Motor neuron (in vitro differentiated cells): ENCODE measurements around the gene ARFGAP3. TPM values are rescaled to one million over a fixed set of nuclear protein-coding genes. Genes with fewer than 3 reads are reported as not detected.

Source experiments
- ATAC-seq, 8 experiments: fragments of 200-7000 bp; cut with Tn5 transposase; replicated peaks in 6 of 8; 2 replicates each; pipeline ENCODE4 v1.8.0; 2021; ENCODE audit warnings: mild to moderate bottlenecking in 8 of 8, moderate library complexity in 8 of 8
- H3K27ac ChIP-seq, 2 donors: fragments of 250-450 bp; sonication (Bioruptor Pico); 2 replicates each; pipeline ENCODE4 v1.9.0; 2021; ENCODE audit warnings: antibody characterized with exemption in 2 of 2, mild to moderate bottlenecking in 2 of 2, moderate library complexity in 1 of 2
- H3K4me1 ChIP-seq, 2 donors: fragments of 250-450 bp; sonication (Bioruptor Pico); replicated peaks in 1 of 2; 2 replicates each; pipeline ENCODE4 v1.6.1; 2021; ENCODE audit warnings: antibody characterized with exemption in 2 of 2, mild to moderate bottlenecking in 2 of 2, moderate library complexity in 1 of 2
- H3K4me3 ChIP-seq, 5 donors: fragments of 250-450 bp; sonication (Bioruptor Pico); 2 replicates each; pipeline ENCODE4 v1.9.0; 2021; ENCODE audit warnings: antibody characterized with exemption in 5 of 5, mild to moderate bottlenecking in 5 of 5, moderate library complexity in 4 of 5
- WGBS, 10 experiments: fragments of 450-650 bp; shearing (Covaris generic); methylation state at CpG; one replicate each; pipeline ENCODE4 v1.0.0; 2022; 5-methylcytosine and 5-hydroxymethylcytosine counted together
- in situ Hi-C, 9 experiments: fragments of 400-800 bp; cut with MboI; loops; one replicate each; pipeline ENCODE4 v1.15.0; 2021; ENCODE audit warnings: low sequenced_read_pairs in 9 of 9, low pct_unique_long_range_greater_than_20kb in 2 of 9; ENCODE audit not compliant: unreplicated experiment in 9 of 9
- total RNA-seq, 8 experiments: library from RNA; unstranded; fragments of 300-600 nt; gene quantifications; 2 replicates each; pipeline versions ENCODE4 v1.2.3 to v1.2.4, GENCODE V29; 2022

The ARFGAP3 gene
- total RNA-seq, 8 experiments from 2014 or later, result 22.3 to 64.2 (median 39.2) TPM

GRCh38 chr22:42868751-42869251, 11.7 kb upstream of the ARFGAP3 start:
- peaks cover 2 to 3% of the 10 kb centered on the region in 2 donors for H3K4me1 ChIP-seq
- in situ Hi-C loops, result no loop called here
- ATAC-seq, result no peak
- WGBS, 10 experiments, result 39 to 100% (median 87%) methylated on average over 1 to 8 of the region's 16 CpGs; no CpG with 5 or more reads in 6 of the 10 experiments
- no peak overlapping the region for H3K27ac ChIP-seq
- no peak overlapping the region for H3K4me3 ChIP-seq

GRCh38 chr22:42866100-42866499, 9.0 kb upstream of the ARFGAP3 start:
- no peak overlapping the region for H3K27ac ChIP-seq
- H3K4me1 ChIP-seq, result peaks cover 2 to 3% of the 10 kb centered on the region in 2 donors
- 80 to 100% (median 95%) methylated on average over 1 to 4 of the region's 7 CpGs; no CpG with 5 or more reads in 4 of the 10 experiments for WGBS, 10 experiments
- H3K4me3 ChIP-seq, result no peak overlapping the region
- in situ Hi-C loops, result no loop called here
- ATAC-seq, result no peak

GRCh38 chr22:42865536-42865935, 8.5 kb upstream of the ARFGAP3 start:
- Histone ChIP-seq H3K4me3 (no peak overlapping the region), H3K27ac (no peak overlapping the region), H3K4me1 (peaks cover 2 to 3% of the 10 kb centered on the region in 2 donors)
- WGBS, 10 experiments, result 70 to 100% (median 92%) methylated on average over 2 to 6 of the region's 8 CpGs; no CpG with 5 or more reads in 2 of the 10 experiments
- in situ Hi-C loops, result no loop called here
- no peak for ATAC-seq

GRCh38 chr22:42863349-42863961, 6.4 kb upstream of the ARFGAP3 start:
- H3K4me3 ChIP-seq, result no peak overlapping the region
- H3K4me1 ChIP-seq, result peaks cover 2 to 3% of the 10 kb centered on the region in 2 donors
- in situ Hi-C loops, result no loop called here
- H3K27ac ChIP-seq, result no peak overlapping the region
- 40 to 93% (median 83%) methylated on average over 2 to 4 of the region's 4 CpGs; no CpG with 5 or more reads in 1 of the 10 experiments for WGBS, 10 experiments
- ATAC-seq, result no peak

- no peak for ATAC-seq
Observed at GRCh38 chr22:42862045-42862734, 5.1 kb upstream of the ARFGAP3 start.

GRCh38 chr22:42860968-42861367, 3.9 kb upstream of the ARFGAP3 start:
- Histone ChIP-seq H3K4me3 (no peak overlapping the region), H3K4me1 (peaks cover 5 to 8% of the 10 kb centered on the region in 2 donors), H3K27ac (no peak overlapping the region)
- in situ Hi-C loops, result no loop called here
- WGBS, 10 experiments, result 68 to 80% (median 80%) methylated on average over 2 to 4 of the region's 4 CpGs; no CpG with 5 or more reads in 5 of the 10 experiments
- no peak for ATAC-seq

More at GRCh38 chr22:42862045-42862734, 5.1 kb upstream of the ARFGAP3 start:
- no peak overlapping the region for H3K4me3 ChIP-seq
- 68 to 100% (median 98%) methylated on average over 2 to 5 of the region's 7 CpGs; no CpG with 5 or more reads in 1 of the 10 experiments for WGBS, 10 experiments
- in situ Hi-C loops, result no loop called here
- H3K27ac ChIP-seq, result no peak overlapping the region
- peaks cover 5 to 8% of the 10 kb centered on the region in 2 donors for H3K4me1 ChIP-seq

- Histone ChIP-seq H3K4me3 (peak overlapping the region in 3 of 5 donors; percentile 69 to 73 (median 70)), H3K27ac (peak overlapping the region in 1 of 2 donors; percentile 98), H3K4me1 (peaks cover 15% of the 10 kb centered on the region in 2 donors)
- WGBS, 10 experiments, result 86 to 100% (median 98%) methylated on average over 1 to 14 of the region's 14 CpGs; no CpG with 5 or more reads in 1 of the 10 experiments
- ATAC-seq, result no peak
- in situ Hi-C loops, result no loop called here
Observed at GRCh38 chr22:42857845-42858481, 890 bp upstream of the ARFGAP3 start.

- peaks cover 15% of the 10 kb centered on the region in 2 donors for H3K4me1 ChIP-seq
- ATAC-seq, result peak; percentile 13 to 51 (median 40)
- peak overlapping the region; percentile 67 to 73 (median 70) for H3K4me3 ChIP-seq
- peak overlapping the region; percentile 96 to 98 for H3K27ac ChIP-seq
- 0 to 5% (median 0%) methylated on average over 1 to 10 of the region's 44 CpGs; no CpG with 5 or more reads in 1 of the 10 experiments for WGBS, 10 experiments
- in situ Hi-C loops, result no loop called here
Observed at GRCh38 chr22:42856179-42856864, 751 bp downstream of the ARFGAP3 start.

- in situ Hi-C loops, result no loop called here
- no peak for ATAC-seq
- Histone ChIP-seq H3K4me1 (peaks cover 15% of the 10 kb centered on the region in 2 donors), H3K27ac (peak overlapping the region; percentile 96 to 98), H3K4me3 (peak overlapping the region; percentile 67 to 73 (median 70))
- WGBS, 10 experiments, result 10 to 60% (median 43%) methylated on average over 1 to 4 of the region's 4 CpGs; no CpG with 5 or more reads in 1 of the 10 experiments
Observed at GRCh38 chr22:42855721-42856120, 1.4 kb downstream of the ARFGAP3 start.

- no peak for ATAC-seq
- 17 to 100% (median 69%) methylated on average over 1 to 8 of the region's 8 CpGs; no CpG with 5 or more reads in 1 of the 10 experiments for WGBS, 10 experiments
- in situ Hi-C loops, result no loop called here
- H3K4me1 ChIP-seq, result peaks cover 15% of the 10 kb centered on the region in 2 donors
- H3K4me3 ChIP-seq, result peak overlapping the region in 4 of 5 donors; percentile 69 to 73 (median 70)
- H3K27ac ChIP-seq, result peak overlapping the region in 1 of 2 donors; percentile 98
Observed at GRCh38 chr22:42855211-42855610, 1.9 kb downstream of the ARFGAP3 start.

GRCh38 chr22:42848941-42849550, 8.0 kb downstream of the ARFGAP3 start:
- 71 to 94% (median 90%) methylated on average over 2 to 5 of the region's 5 CpGs; no CpG with 5 or more reads in 2 of the 10 experiments for WGBS, 10 experiments
- Histone ChIP-seq H3K4me3 (no peak overlapping the region), H3K27ac (no peak overlapping the region), H3K4me1 (no peaks in the 10 kb centered on the region)
- ATAC-seq, result no peak
- in situ Hi-C loops, result no loop called here

- ATAC-seq, result no peak
Observed at GRCh38 chr22:42847110-42847509, 10.0 kb downstream of the ARFGAP3 start.

More at GRCh38 chr22:42847110-42847509, 10.0 kb downstream of the ARFGAP3 start:
- WGBS, 10 experiments, result 68 to 100% (median 100%) methylated on average over 1 to 3 of the region's 3 CpGs; no CpG with 5 or more reads in 3 of the 10 experiments
- Histone ChIP-seq H3K27ac (no peak overlapping the region), H3K4me1 (no peaks in the 10 kb centered on the region), H3K4me3 (no peak overlapping the region)
- in situ Hi-C loops, result no loop called here
